ENCODE results near the gene KXD1. TPM values are rescaled to one million over a fixed set of nuclear protein-coding genes. Genes with fewer than 3 reads are reported as not detected.
A peak's percentile ranks its signal among the peaks of the same experiment; 100 is the strongest.

Gene KXD1
- total RNA-seq (2013; cell fraction: nucleolus; rRNA removed) = 63.6 and 63.9 TPM in 2 replicates
- 116 and 128 TPM in 2 replicates for total RNA-seq (2014; rRNA removed)
- total RNA-seq (2014; rRNA removed; fragmentation: Illumina TruSeq; extraction: Trizol) = 75.5 and 82.0 TPM in 2 replicates
- 109 and 111 TPM in 2 replicates for total RNA-seq (2021)
- polyA plus RNA-seq (2011; ENCODE audit: low read depth) = 63.3 TPM
- 67.3 and 130 TPM in 2 replicates for polyA plus RNA-seq (2011; rRNA removed)
- polyA plus RNA-seq (2011; cell fraction: cytosol; rRNA removed) = 191 and 223 TPM in 2 replicates
- polyA plus RNA-seq (2011; cell fraction: nucleus; rRNA removed) = 161 and 189 TPM in 2 replicates
- polyA plus RNA-seq (2012) = 111 and 123 TPM in 2 replicates
- polyA plus RNA-seq (2014; fragmentation: Illumina TruSeq; extraction: Trizol) = 91.4 and 151 TPM in 2 replicates
- polyA plus RNA-seq (2014; fragmentation: Nextera tagmentation; extraction: Ambion mirVana) = 10 to 100 TPM; 27.5 to 44.9 TPM
- 193 and 209 TPM in 2 replicates for polyA plus RNA-seq (2014; rRNA removed)
- polyA plus RNA-seq (2016; fragmentation: Nextera tagmentation; extraction: Ambion mirVana) = 100 to 1,000 TPM; 182 to 191 TPM
- polyA minus RNA-seq (2011; rRNA and poly(A)+ RNA removed) = 68.5 and 130 TPM in 2 replicates
- 52.8 and 63.2 TPM in 2 replicates for polyA minus RNA-seq (2011; cell fraction: cytosol; rRNA and poly(A)+ RNA removed)
- 18.9 and 32.5 TPM in 2 replicates for polyA minus RNA-seq (2011; cell fraction: nucleus; rRNA and poly(A)+ RNA removed)
- percentile 82 among the genes with signal in this experiment for Bru-seq, nascent RNA
- BruChase-seq, experiment 1, labeled RNA remaining after a 6-hour chase = percentile 87 among the genes with signal in this experiment
- BruChase-seq, experiment 2, labeled RNA remaining after a 2-hour chase = percentile 83 among the genes with signal in this experiment
- long read RNA-seq, experiment 1, transcript KXD1-201 (5 exons, 1,426 nt) = major isoform, 90 of 117 reads
- long read RNA-seq, experiment 1, transcript KXD1-204 (6 exons, 1,095 nt) = minor isoform, 6 of 117 reads
- long read RNA-seq, experiment 1, partial matches to known transcripts = 4 of 117 reads
- long read RNA-seq, experiment 1, other reads (novel, unspliced or antisense) = 6 of 117 reads
- long read RNA-seq, experiment 2, transcript KXD1-201 (5 exons, 1,426 nt) = major isoform, 11 of 21 reads
- long read RNA-seq, experiment 2, transcript KXD1-204 (6 exons, 1,095 nt) = minor isoform, 6 of 21 reads
- long read RNA-seq, experiment 2, partial matches to known transcripts = 0 of 21 reads
- long read RNA-seq, experiment 2, other reads (novel, unspliced or antisense) = 1 of 21 reads

- peak within 1 kb of the TSS; percentile 45 for H2AFZ ChIP-seq (ENCODE audit: control insufficient read depth, low read depth, low read length)
- H3K9ac ChIP-seq (ENCODE audit: control insufficient read depth, insufficient read depth, low read length) = peak within 1 kb of the TSS; percentile 89
- ChIA-PET CTCF (interaction anchor here (0.7 to 5.6 kb wide), 14 partner anchors 11 to 290 kb away, joined by 3 to 35 read pairs (median 5); partner anchors contain the start of genes ELL, FKBP8, REX1BD and UBA52), RAD21 (ENCODE audit: unreplicated experiment) (interaction anchor here (0.7 to 7.1 kb wide), 8 partner anchors 13 to 184 kb away, joined by 4 to 39 read pairs (median 8); partner anchors contain the start of genes ELL, FKBP8, REX1BD and UBA52), POLR2A (interaction anchor here (0.6 to 7.5 kb wide), 15 partner anchors 12 to 506 kb away, joined by 3 to 79 read pairs (median 7); partner anchors contain the start of genes ELL, FKBP8, REX1BD and UBA52), SMC1A (ENCODE audit: uncharacterized antibody, unreplicated experiment) (interaction anchor here (1.0 to 4.8 kb wide), 10 partner anchors 10 to 79 kb away, joined by 3 to 29 read pairs (median 4); partner anchors contain the start of genes ELL, FKBP8, REX1BD and UBA52)
- H3K36me3 ChIP-seq (ENCODE audit: control insufficient read depth in 2 of 2, insufficient read depth in 2 of 2, low read length in 1 of 2) = peaks cover 4 to 5% of the 10 kb centered on the region in 2 experiments; a peak in 3 of 4 replicates
- DNase-seq (ENCODE audit: low read depth, low spot score) (peak; percentile 98), FAIRE-seq (peak; percentile 99), ATAC-seq (peak; percentile 97)
- peaks cover 32% of the 10 kb centered on the region for H3K79me2 ChIP-seq (ENCODE audit: control insufficient read depth, insufficient read depth, low read length)
- WGBS (ENCODE audit: insufficient coverage, insufficient replicate concordance, low lambda C conversion rate, missing lambda C conversion rate) = 1% methylated on average over 43 of the region's 58 CpGs
- BruUV-seq (replicated peaks) = TSS peak; percentile 94
- in situ Hi-C loops (cut with MboI) = no loop called here
- intact Hi-C loops (cut with micrococcal nuclease; ENCODE audit: unreplicated experiment) = loop anchor here (1.0 kb wide), 1 partner anchor 35 kb away; the partner anchor contains the start of gene ELL
- H3K4me1 ChIP-seq (ENCODE audit: control insufficient read depth, insufficient read depth, low read length) = no peaks in the 10 kb centered on the region
- no peaks in the 10 kb centered on the region for H3K9me3 ChIP-seq (replicated peaks; ENCODE audit: control insufficient read depth, insufficient read depth, low read length)
- H3K27ac ChIP-seq (ENCODE audit: control insufficient read depth, insufficient read depth) = peak within 1 kb of the TSS; percentile 85
- peak within 1 kb of the TSS; percentile 82 for H3K4me2 ChIP-seq (ENCODE audit: control insufficient read depth, insufficient read depth)
- no peaks in the 10 kb centered on the region for H4K20me1 ChIP-seq (ENCODE audit: control insufficient read depth, insufficient read depth)
- H3K4me3 ChIP-seq = peak within 1 kb of the TSS; percentile 95
- H3K27me3 ChIP-seq (replicated peaks in 1 of 2; ENCODE audit: control insufficient read depth in 2 of 2, insufficient read depth in 2 of 2, low read length in 1 of 2) = no peaks in the 10 kb centered on the region
- TF ChIP-seq ZNF622 (IDR thresholded peaks at IDR 0.05) = no peak
- no peak for TF ChIP-seq KDM1A (IDR thresholded peaks at IDR 0.05; ENCODE audit: borderline replicate concordance)
- TF ChIP-seq POLR2A (IDR thresholded peaks at IDR 0.05; ENCODE audit: low read depth, low read length) = peak; percentile 92
- TF ChIP-seq KLF5 (IDR thresholded peaks at IDR 0.05; ENCODE audit: partially characterized antibody) = no peak
- TF ChIP-seq CHD1 (IDR thresholded peaks at IDR 0.05; ENCODE audit: low read depth, low read length) = no peak
- TF ChIP-seq TCF3 (IDR thresholded peaks at IDR 0.05; ENCODE audit: borderline replicate concordance, insufficient read depth, low read depth, low read length) = peak; percentile 81; the same call in 1 of the 2 replicates
- TF ChIP-seq CHD2 (IDR thresholded peaks at IDR 0.05; ENCODE audit: borderline replicate concordance, low read depth, low read length) = 0 out of 2 replicates have a peak, but pooled peaks have one; percentile 49
- no peak; the same call in 1 of the 2 replicates for TF ChIP-seq STAT3 (IDR thresholded peaks at IDR 0.05; ENCODE audit: low read depth, low read length)
- TF ChIP-seq RAD21 (IDR thresholded peaks at IDR 0.05; ENCODE audit: insufficient read depth, low read depth, low read length) = no peak
- no peak for TF ChIP-seq NFIC (IDR thresholded peaks at IDR 0.05; ENCODE audit: low read depth, low read length)
- no peak for TF ChIP-seq RELA (IDR thresholded peaks at IDR 0.05; ENCODE audit: borderline replicate concordance, partially characterized antibody)
- TF ChIP-seq RELB (IDR thresholded peaks at IDR 0.05; ENCODE audit: low read depth) = peak; percentile 66
- TF ChIP-seq NKRF (conservative IDR thresholded peaks at IDR 0.05) = peak; percentile 69
Observed at GRCh38 chr19:18557411-18558201, at the start of gene KXD1. Gene KXD1 (plus strand): TSS chr19:18557870. CDS start chr19:18562057, 4,187 bp downstream.
